ENCODE data around the gene LEUTX. TPM values are rescaled to one million over a fixed set of nuclear protein-coding genes. Genes with fewer than 3 reads are reported as not detected.

Gene LEUTX
- total RNA-seq, 1 experiment from 2014 or later, result not detected

- no peak for TF ChIP-seq TCF7L2 (IDR thresholded peaks at IDR 0.05; ENCODE audit: low read depth, low read length)
- no peak for TF ChIP-seq SIN3A (IDR thresholded peaks at IDR 0.05; ENCODE audit: borderline replicate concordance, insufficient read depth, low read depth, low read length)
- TF ChIP-seq REST (IDR thresholded peaks at IDR 0.05; ENCODE audit: insufficient read depth in 1 of 2, low read depth in 2 of 2, low read length in 1 of 2), result no peak
- TF ChIP-seq CTCF (IDR thresholded peaks at IDR 0.05), result no peak
- TF ChIP-seq POLR2AphosphoS5 (IDR thresholded peaks at IDR 0.05; ENCODE audit: low read depth, low read length), result no peak
- intact Hi-C loops (cut with micrococcal nuclease; ENCODE audit: unreplicated experiment) (no loop called here), in situ Hi-C loops (cut with HindIII; ENCODE audit: low pct_unique_long_range_greater_than_20kb, low sequenced_read_pairs) (no loop called here)
- DNase-seq (ENCODE audit: low read depth, low spot score), result no peak
- ChIA-PET POLR2A (interaction anchor here (0.6 kb wide), 2 partner anchors 107 to 199 kb away, joined by 3 read pairs; partner anchors contain the start of gene FBL), CTCF (interaction anchor here (0.6 to 1.0 kb wide), 4 partner anchors 29 to 1500 kb away, joined by 3 to 6 read pairs (median 3); no protein-coding TSS in a partner anchor)
- no peak for ATAC-seq
- Histone ChIP-seq H3K4me3 (ENCODE audit: low read depth in 2 of 2, low read length in 2 of 2) (no peak overlapping the region), H3K36me3 (ENCODE audit: control insufficient read depth, insufficient read depth, low read length) (no peaks in the 10 kb centered on the region), H3K27me3 (ENCODE audit: control insufficient read depth, insufficient read depth, low read length) (peaks cover 82% of the 10 kb centered on the region), H3K27ac (ENCODE audit: low read length) (no peak overlapping the region), H3K4me1 (ENCODE audit: control insufficient read depth, insufficient read depth, low read length) (no peaks in the 10 kb centered on the region), H3K9me3 (ENCODE audit: control insufficient read depth, insufficient read depth, low read depth, low read length) (no peaks in the 10 kb centered on the region)
- no TSS peak for BruUV-seq (replicated peaks)
Measured at GRCh38 chr19:39738814-39739213, 39.8 kb upstream of the LEUTX start.

DNA sequence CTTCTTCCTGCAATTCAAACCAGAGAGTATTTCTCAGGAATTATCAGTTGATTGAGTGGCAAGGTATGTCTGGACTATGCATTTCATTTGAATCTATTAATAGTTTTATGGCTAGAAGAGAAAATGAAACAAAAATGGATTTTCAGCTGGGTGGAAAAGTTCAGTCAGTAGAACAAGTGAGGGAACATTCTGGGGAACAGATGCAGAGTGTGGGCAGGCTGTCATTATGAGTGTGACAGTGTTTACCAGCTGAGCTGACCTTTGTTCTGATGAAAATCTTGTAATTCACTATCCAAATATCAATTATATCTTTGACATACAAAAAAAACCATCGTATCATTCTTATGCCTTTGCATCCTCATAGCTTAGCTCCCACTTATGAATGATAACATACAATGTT lies 38.3 kb upstream of the LEUTX start:
- intact Hi-C loops (cut with micrococcal nuclease; ENCODE audit: unreplicated experiment) (no loop called here), in situ Hi-C loops (cut with HindIII; ENCODE audit: low pct_unique_long_range_greater_than_20kb, low sequenced_read_pairs) (loop anchor here (10.0 kb wide), 1 partner anchor 124 kb away; no protein-coding TSS in a partner anchor)
- peaks cover 84% of the 10 kb centered on the region for H3K27me3 ChIP-seq (ENCODE audit: control insufficient read depth, insufficient read depth, low read length)
- no peak overlapping the region for H3K4me3 ChIP-seq (ENCODE audit: low read depth in 2 of 2, low read length in 2 of 2)
- no TSS peak for BruUV-seq (replicated peaks)
- ATAC-seq, result no peak
- no peaks in the 10 kb centered on the region for H3K4me1 ChIP-seq (ENCODE audit: control insufficient read depth, insufficient read depth, low read length)
- TF ChIP-seq SIN3A (IDR thresholded peaks at IDR 0.05; ENCODE audit: borderline replicate concordance, insufficient read depth, low read depth, low read length), result no peak
- H3K36me3 ChIP-seq (ENCODE audit: control insufficient read depth, insufficient read depth, low read length), result no peaks in the 10 kb centered on the region
- H3K27ac ChIP-seq (ENCODE audit: low read length), result no peak overlapping the region
- CTCF ChIA-PET, result interaction anchor here (0.8 to 1.2 kb wide), 2 partner anchors 189 to 228 kb away, joined by 3 to 4 read pairs; no protein-coding TSS in a partner anchor
- DNase-seq (ENCODE audit: low read depth, low spot score), result no peak
- POLR2A ChIA-PET, result no interaction called here
- H3K9me3 ChIP-seq (ENCODE audit: control insufficient read depth, insufficient read depth, low read depth, low read length), result no peaks in the 10 kb centered on the region

GRCh38 chr19:39745643-39746042 lies 33.0 kb upstream of the LEUTX start:
- ChIA-PET POLR2A (interaction anchor here (0.6 kb wide), 2 partner anchors 189 to 355 kb away, joined by 3 to 14 read pairs; partner anchors contain the start of genes MED29 and PAF1), CTCF (interaction anchor here (0.7 to 2.1 kb wide), 6 partner anchors 19 to 449 kb away, joined by 3 to 9 read pairs (median 4); partner anchors contain the start of gene IFNL1)
- BruUV-seq (replicated peaks), result no TSS peak
- in situ Hi-C loops (cut with HindIII; ENCODE audit: low pct_unique_long_range_greater_than_20kb, low sequenced_read_pairs) (loop anchor here (5.0 to 10.0 kb wide), 4 partner anchors 37 to 547 kb away; no protein-coding TSS in a partner anchor), intact Hi-C loops (cut with micrococcal nuclease; ENCODE audit: unreplicated experiment) (no loop called here)
- H3K9me3 ChIP-seq (ENCODE audit: control insufficient read depth, insufficient read depth, low read depth, low read length), result no peaks in the 10 kb centered on the region
- no peaks in the 10 kb centered on the region for H3K36me3 ChIP-seq (ENCODE audit: control insufficient read depth, insufficient read depth, low read length)
- H3K4me1 ChIP-seq (ENCODE audit: control insufficient read depth, insufficient read depth, low read length), result no peaks in the 10 kb centered on the region
- no peak for DNase-seq (ENCODE audit: low read depth, low spot score)
- no peak for TF ChIP-seq TCF7L2 (IDR thresholded peaks at IDR 0.05; ENCODE audit: low read depth, low read length)
- no peak for TF ChIP-seq SIN3A (IDR thresholded peaks at IDR 0.05; ENCODE audit: borderline replicate concordance, insufficient read depth, low read depth, low read length)
- no peak for TF ChIP-seq REST (IDR thresholded peaks at IDR 0.05; ENCODE audit: insufficient read depth in 1 of 2, low read depth in 2 of 2, low read length in 1 of 2)
- TF ChIP-seq CTCF (IDR thresholded peaks at IDR 0.05), result no peak
- TF ChIP-seq POLR2AphosphoS5 (IDR thresholded peaks at IDR 0.05; ENCODE audit: low read depth, low read length), result no peak
- no peak for ATAC-seq
- H3K27ac ChIP-seq (ENCODE audit: low read length), result no peak overlapping the region
- no peak overlapping the region for H3K4me3 ChIP-seq (ENCODE audit: low read depth in 2 of 2, low read length in 2 of 2)
- H3K27me3 ChIP-seq (ENCODE audit: control insufficient read depth, insufficient read depth, low read length), result peaks cover 82% of the 10 kb centered on the region

Data from Panc1 (cell line).